Lung (tissue), 12 donors: ENCODE results near the gene TMEM225. TPM values are rescaled to one million over a fixed set of nuclear protein-coding genes. Genes with fewer than 3 reads are reported as not detected.

Experiments
- ATAC-seq: fragments of 200-7000 bp; cut with Tn5 transposase; one replicate; pipeline ENCODE4 v1.9.1; 2020; ENCODE audit warnings: moderate number of reproducible peaks; ENCODE audit not compliant: insufficient read depth, low FRiP score
- DNase-seq, 3 donors: peaks; one replicate each; pipeline ENCODE4 v3.0.0-alpha.2; 2013 to 2017
- H3K27ac ChIP-seq, 2 donors: one replicate each; pipeline ENCODE4 v1.5.1; 2013; ENCODE audit warnings: mild to moderate bottlenecking in 2 of 2, moderate library complexity in 2 of 2, control low read depth in 1 of 2, inconsistent platforms in 1 of 2, low read depth in 1 of 2, low read length in 1 of 2
- H3K27me3 ChIP-seq, 3 donors: one replicate each; pipeline ENCODE4 v1.5.1; 2013; ENCODE audit warnings: low read length in 2 of 3; ENCODE audit not compliant: control insufficient read depth in 3 of 3, insufficient read depth in 3 of 3
- H3K36me3 ChIP-seq, 4 donors: one replicate each; pipeline ENCODE4 v1.5.1; 2013; ENCODE audit warnings: low read length in 4 of 4, mild to moderate bottlenecking in 1 of 4, moderate library complexity in 1 of 4; ENCODE audit not compliant: control insufficient read depth in 4 of 4, insufficient read depth in 4 of 4
- H3K4me1 ChIP-seq, 5 donors: one replicate each; pipeline ENCODE4 v1.5.1; 2013; ENCODE audit warnings: low read length in 5 of 5, mild to moderate bottlenecking in 2 of 5, moderate library complexity in 1 of 5; ENCODE audit not compliant: control insufficient read depth in 5 of 5, insufficient read depth in 5 of 5
- H3K4me3 ChIP-seq: one replicate; pipeline ENCODE4 v1.5.1; 2013; ENCODE audit warnings: mild to moderate bottlenecking, control low read depth, moderate library complexity
- H3K9ac ChIP-seq, 2 donors: one replicate each; pipeline ENCODE4 v1.5.1; 2013; ENCODE audit warnings: low read length in 2 of 2, control low read depth in 1 of 2; ENCODE audit not compliant: insufficient read depth in 1 of 2
- H3K9me3 ChIP-seq, 4 donors: one replicate each; pipeline ENCODE4 v1.5.1; 2013; ENCODE audit warnings: low read length in 3 of 4, mild to moderate bottlenecking in 1 of 4, moderate library complexity in 1 of 4; ENCODE audit not compliant: control insufficient read depth in 4 of 4, insufficient read depth in 3 of 4
- WGBS, 2 donors: extraction: QIAGEN DNeasy Blood & Tissue Kit; methylation state at CpG; one replicate each; pipeline ENCODE4 v1.1.7; 2013; 5-methylcytosine and 5-hydroxymethylcytosine counted together
- polyA plus RNA-seq, 2 donors: library from polyadenylated mRNA; stranded (reverse); fragments of 200-250 nt; gene quantifications; one replicate each; pipeline ENCODE4 v1.2.1, GENCODE V29; 2013
- total RNA-seq, 2 donors: library from RNA; depleted of rRNA in 1 of 2; stranded (reverse); fragments of >200 nt in 1 of 2; gene quantifications; one replicate each; pipeline ENCODE4 v1.2.1, GENCODE V29; 2014 to 2021
- TF ChIP-seq, protein P1 (sequence below): IDR thresholded peaks from 2 replicates; pipeline ENCODE4 v1.5.1; 2012; ENCODE audit warnings: mild to moderate bottlenecking; ENCODE audit errors: control extremely low read depth, extremely low read depth
- donor health status: control.
- donor health status: control.
- donor health status: Bipolar disorder and iron deficiency.
- donor health status: healthy.
- donor health status: DM: yes; HTN: yes; CAD: no.

TMEM225 gene
- total and polyA plus RNA-seq, 4 donors: not detected

DNA sequence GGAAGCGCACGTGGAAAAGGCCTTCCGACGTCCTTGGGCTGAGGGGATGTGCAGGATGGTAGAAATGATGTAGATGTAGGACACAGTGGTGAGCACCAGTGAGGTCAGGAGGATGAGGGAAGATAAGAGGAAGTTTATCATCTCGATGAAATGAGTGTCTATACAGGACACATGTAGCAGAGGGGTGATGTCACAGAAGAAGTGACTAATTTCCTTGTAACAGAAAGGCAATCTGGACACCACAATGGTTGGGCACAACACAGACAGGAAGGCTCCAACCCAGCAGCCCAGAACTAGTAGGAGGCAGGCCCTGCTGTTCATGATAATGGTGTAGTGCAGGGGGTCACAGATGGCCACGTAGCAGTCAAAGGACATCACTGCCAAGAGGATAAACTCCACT lies 44.3 kb downstream of the TMEM225 start:
- Histone ChIP-seq H3K36me3 (no peaks in the 10 kb centered on the region), H3K9ac (no peak overlapping the region), H3K4me3 (no peak overlapping the region), H3K27ac (no peak overlapping the region), H3K9me3 (no peaks in the 10 kb centered on the region), H3K4me1 (no peaks in the 10 kb centered on the region), H3K27me3 (no peaks in the 10 kb centered on the region)
- no peak for DNase-seq
- WGBS, 2 donors: 71 to 73% methylated on average over 6 of the region's 6 CpGs
- TF ChIP-seq, protein P1, sequence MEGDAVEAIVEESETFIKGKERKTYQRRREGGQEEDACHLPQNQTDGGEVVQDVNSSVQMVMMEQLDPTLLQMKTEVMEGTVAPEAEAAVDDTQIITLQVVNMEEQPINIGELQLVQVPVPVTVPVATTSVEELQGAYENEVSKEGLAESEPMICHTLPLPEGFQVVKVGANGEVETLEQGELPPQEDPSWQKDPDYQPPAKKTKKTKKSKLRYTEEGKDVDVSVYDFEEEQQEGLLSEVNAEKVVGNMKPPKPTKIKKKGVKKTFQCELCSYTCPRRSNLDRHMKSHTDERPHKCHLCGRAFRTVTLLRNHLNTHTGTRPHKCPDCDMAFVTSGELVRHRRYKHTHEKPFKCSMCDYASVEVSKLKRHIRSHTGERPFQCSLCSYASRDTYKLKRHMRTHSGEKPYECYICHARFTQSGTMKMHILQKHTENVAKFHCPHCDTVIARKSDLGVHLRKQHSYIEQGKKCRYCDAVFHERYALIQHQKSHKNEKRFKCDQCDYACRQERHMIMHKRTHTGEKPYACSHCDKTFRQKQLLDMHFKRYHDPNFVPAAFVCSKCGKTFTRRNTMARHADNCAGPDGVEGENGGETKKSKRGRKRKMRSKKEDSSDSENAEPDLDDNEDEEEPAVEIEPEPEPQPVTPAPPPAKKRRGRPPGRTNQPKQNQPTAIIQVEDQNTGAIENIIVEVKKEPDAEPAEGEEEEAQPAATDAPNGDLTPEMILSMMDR: no peak
- ATAC-seq: no peak

DNA sequence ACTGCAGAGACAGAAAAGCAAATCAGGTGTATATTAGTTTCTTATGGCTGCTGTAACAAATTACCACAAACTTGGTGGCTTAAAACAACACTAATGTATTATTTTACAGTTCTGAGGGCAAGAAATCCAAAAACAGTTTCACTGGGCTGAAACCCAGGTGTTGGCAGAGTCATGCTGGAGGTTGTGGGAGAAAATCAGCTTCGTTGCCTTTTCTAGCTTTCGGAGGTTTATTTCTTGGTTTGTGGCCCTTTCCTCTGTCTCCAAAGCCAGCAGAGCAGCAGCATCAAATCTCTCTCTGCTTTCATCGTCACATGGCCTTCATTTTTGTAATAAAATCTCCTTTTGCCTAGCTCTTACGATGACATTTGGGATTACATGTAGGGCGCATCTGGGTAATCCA lies 46.3 kb downstream of the TMEM225 start:
- Histone ChIP-seq H3K27me3 (no peaks in the 10 kb centered on the region), H3K9ac (no peak overlapping the region), H3K9me3 (no peaks in the 10 kb centered on the region), H3K27ac (no peak overlapping the region), H3K36me3 (no peaks in the 10 kb centered on the region), H3K4me3 (no peak overlapping the region), H3K4me1 (no peaks in the 10 kb centered on the region)
- 87 to 89% methylated on average over 5 of the region's 5 CpGs for WGBS, 2 donors
- ATAC-seq: no peak
- TF ChIP-seq, protein P1: no peak
- no peak for DNase-seq

DNA sequence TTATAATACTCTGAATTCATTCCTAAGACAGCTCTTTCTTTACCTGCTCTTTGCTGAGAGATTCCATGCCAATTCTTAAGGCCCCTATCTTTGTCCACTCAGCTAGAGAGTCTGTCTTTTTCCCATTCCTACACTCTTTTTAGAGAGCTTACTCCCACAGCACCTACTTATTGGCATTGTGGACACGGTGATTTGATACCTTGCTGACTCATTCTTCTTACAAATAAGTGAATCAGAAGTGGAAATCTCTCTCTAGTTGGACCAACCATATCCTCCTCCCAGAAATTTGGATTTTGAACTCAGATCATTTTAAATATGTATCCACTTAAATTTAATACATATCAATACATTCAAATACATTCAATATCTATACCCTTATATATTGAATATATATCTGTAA lies 46.8 kb downstream of the TMEM225 start:
- H3K27me3 ChIP-seq: no peaks in the 10 kb centered on the region
- H3K27ac ChIP-seq: no peak overlapping the region
- no peaks in the 10 kb centered on the region for H3K36me3 ChIP-seq
- ATAC-seq: no peak
- H3K4me3 ChIP-seq: no peak overlapping the region
- DNase-seq: no peak
- H3K9ac ChIP-seq: no peak overlapping the region
- TF ChIP-seq, protein P1: no peak
- no peaks in the 10 kb centered on the region for H3K9me3 ChIP-seq
- H3K4me1 ChIP-seq: no peaks in the 10 kb centered on the region
- 47 to 57% methylated on average over 1 of the region's 1 CpG for WGBS, 2 donors

DNA sequence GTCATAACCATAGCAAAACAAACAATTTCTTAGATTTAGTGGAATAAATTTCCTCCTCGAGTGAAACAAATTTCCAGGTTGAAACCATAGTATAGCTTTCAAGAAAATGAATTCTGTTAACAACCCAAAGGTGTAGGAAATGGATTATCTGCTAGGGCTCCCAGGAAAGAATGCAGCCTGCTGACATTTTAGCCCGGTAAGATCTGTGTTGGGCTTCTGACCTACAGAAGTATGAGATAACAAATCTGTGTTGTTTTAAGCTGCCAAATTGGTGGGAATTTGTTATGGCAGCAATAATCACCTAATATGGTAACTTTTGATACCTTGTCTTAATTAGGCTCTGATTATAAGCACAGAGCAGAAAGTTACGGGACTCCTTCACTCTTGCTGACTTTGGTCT lies 47.3 kb downstream of the TMEM225 start:
- ATAC-seq: no peak
- Histone ChIP-seq H3K27ac (no peak overlapping the region), H3K9me3 (no peaks in the 10 kb centered on the region), H3K36me3 (no peaks in the 10 kb centered on the region), H3K4me3 (no peak overlapping the region), H3K27me3 (no peaks in the 10 kb centered on the region), H3K9ac (no peak overlapping the region), H3K4me1 (no peaks in the 10 kb centered on the region)
- 48 to 62% methylated on average over 3 of the region's 3 CpGs for WGBS, 2 donors
- TF ChIP-seq, protein P1: no peak
- DNase-seq: no peak
